Right lobe of liver (tissue), 4 donors: ENCODE data around the gene ETFDH.

Experiments
- POLR2A ChIP-seq: fragments of 450-650 bp; IDR thresholded peaks from one replicate; pipeline ENCODE4 v1.6.1; 2017; ENCODE audit warnings: antibody characterized with exemption, mild to moderate bottlenecking
- TF ChIP-seq, protein P1 (sequence below), 4 donors: fragments of 200-600 bp in 3 of 4; fragments of 450-650 bp in 1 of 4; IDR thresholded peaks; one replicate each; pipeline versions ENCODE4 v1.5.1 to v1.8.0; 2016 to 2022; ENCODE audit warnings: antibody characterized with exemption in 4 of 4, mild to moderate bottlenecking in 2 of 4
- donor health status: DM: no; HTN: no; CAD: no.
- donor health status: DM: no; HTN: no; CAD: no.
- donor health status: DM: no; HTN: yes; CAD: no.

DNA sequence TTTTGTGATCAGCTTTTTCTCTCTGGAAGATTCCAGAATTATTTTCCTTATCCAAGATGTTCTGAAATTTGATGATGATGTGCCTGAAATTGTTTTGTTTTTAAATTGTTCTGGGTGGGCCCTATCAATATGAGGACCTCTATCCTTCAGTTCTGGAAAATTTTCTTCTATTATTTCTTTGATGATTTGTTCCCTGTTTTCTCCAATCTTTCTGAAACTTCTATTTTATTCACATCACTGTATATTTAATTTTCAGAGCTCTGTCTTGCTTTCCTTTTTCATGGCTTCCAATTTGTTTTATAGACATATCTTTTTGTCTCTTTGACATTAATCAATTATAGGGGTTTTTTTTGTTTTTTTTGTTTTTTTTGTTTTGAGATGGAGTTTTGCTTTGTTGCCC is 84.5 kb downstream of the ETFDH start:
- TF ChIP-seq, protein P1, sequence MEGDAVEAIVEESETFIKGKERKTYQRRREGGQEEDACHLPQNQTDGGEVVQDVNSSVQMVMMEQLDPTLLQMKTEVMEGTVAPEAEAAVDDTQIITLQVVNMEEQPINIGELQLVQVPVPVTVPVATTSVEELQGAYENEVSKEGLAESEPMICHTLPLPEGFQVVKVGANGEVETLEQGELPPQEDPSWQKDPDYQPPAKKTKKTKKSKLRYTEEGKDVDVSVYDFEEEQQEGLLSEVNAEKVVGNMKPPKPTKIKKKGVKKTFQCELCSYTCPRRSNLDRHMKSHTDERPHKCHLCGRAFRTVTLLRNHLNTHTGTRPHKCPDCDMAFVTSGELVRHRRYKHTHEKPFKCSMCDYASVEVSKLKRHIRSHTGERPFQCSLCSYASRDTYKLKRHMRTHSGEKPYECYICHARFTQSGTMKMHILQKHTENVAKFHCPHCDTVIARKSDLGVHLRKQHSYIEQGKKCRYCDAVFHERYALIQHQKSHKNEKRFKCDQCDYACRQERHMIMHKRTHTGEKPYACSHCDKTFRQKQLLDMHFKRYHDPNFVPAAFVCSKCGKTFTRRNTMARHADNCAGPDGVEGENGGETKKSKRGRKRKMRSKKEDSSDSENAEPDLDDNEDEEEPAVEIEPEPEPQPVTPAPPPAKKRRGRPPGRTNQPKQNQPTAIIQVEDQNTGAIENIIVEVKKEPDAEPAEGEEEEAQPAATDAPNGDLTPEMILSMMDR (IDR thresholded peaks at IDR 0.05) = no peak
- TF ChIP-seq POLR2A = no peak
